Measurements from ENCODE around the gene BBOF1.
"Not testable (repeated sequence)": the region's sequence is repeated elsewhere in the genome, so short reads cannot be mapped to it uniquely, and the experiment has no call there.

BBOF1 gene

GRCh38 chr14:73997108-73997943 is 21.8 kb upstream of the BBOF1 start:
- FAIRE-seq = no peak
- no peak for TF ChIP-seq PAX5 (IDR thresholded peaks at IDR 0.05; ENCODE audit: insufficient read depth, low read length, severe bottlenecking)
- no peak for TF ChIP-seq TAF1 (IDR thresholded peaks at IDR 0.05; ENCODE audit: low read depth, low read length)
- TF ChIP-seq POLR2AphosphoS5 (IDR thresholded peaks at IDR 0.05; ENCODE audit: low read depth, low read length) = no peak
- TF ChIP-seq POU2F2 (IDR thresholded peaks at IDR 0.05; ENCODE audit: low read depth, low read length) = no peak
- no peak for TF ChIP-seq SPI1 (IDR thresholded peaks at IDR 0.05; ENCODE audit: low read depth, low read length)
- no peak for TF ChIP-seq POLR2A (IDR thresholded peaks at IDR 0.05; ENCODE audit: low read depth, low read length)

GRCh38 chr14:73997944-73998447 is 21.2 kb upstream of the BBOF1 start:
- FAIRE-seq = no peak

More at GRCh38 chr14:73997108-73997943, 21.8 kb upstream of the BBOF1 start:
- no peak for DNase-seq (ENCODE audit: insufficient read length, low spot score)

GRCh38 chr14:73998726-73999125 is 20.4 kb upstream of the BBOF1 start:
- no peak for DNase-seq (ENCODE audit: insufficient read length, low spot score)
- TF ChIP-seq POLR2A (IDR thresholded peaks at IDR 0.05; ENCODE audit: low read depth, low read length) = no peak
- TF ChIP-seq TAF1 (IDR thresholded peaks at IDR 0.05; ENCODE audit: low read depth, low read length) = no peak
- no peak for TF ChIP-seq POU2F2 (IDR thresholded peaks at IDR 0.05; ENCODE audit: low read depth, low read length)
- TF ChIP-seq POLR2AphosphoS5 (IDR thresholded peaks at IDR 0.05; ENCODE audit: low read depth, low read length) = no peak
- TF ChIP-seq PAX5 (IDR thresholded peaks at IDR 0.05; ENCODE audit: insufficient read depth, low read length, severe bottlenecking) = no peak
- no peak for TF ChIP-seq SPI1 (IDR thresholded peaks at IDR 0.05; ENCODE audit: low read depth, low read length)
- FAIRE-seq = no peak

More at GRCh38 chr14:73997944-73998447, 21.2 kb upstream of the BBOF1 start:
- TF ChIP-seq PAX5 (IDR thresholded peaks at IDR 0.05; ENCODE audit: insufficient read depth, low read length, severe bottlenecking) (no peak), POLR2A (IDR thresholded peaks at IDR 0.05; ENCODE audit: low read depth, low read length) (no peak), SPI1 (IDR thresholded peaks at IDR 0.05; ENCODE audit: low read depth, low read length) (no peak), POLR2AphosphoS5 (IDR thresholded peaks at IDR 0.05; ENCODE audit: low read depth, low read length) (no peak), POU2F2 (IDR thresholded peaks at IDR 0.05; ENCODE audit: low read depth, low read length) (no peak), TAF1 (IDR thresholded peaks at IDR 0.05; ENCODE audit: low read depth, low read length) (no peak)
- DNase-seq (ENCODE audit: insufficient read length, low spot score) = no peak

GRCh38 chr14:74005664-74006063 is 13.5 kb upstream of the BBOF1 start:
- DNase-seq (ENCODE audit: insufficient read length, low spot score); FAIRE-seq: not testable (repeated sequence)

GRCh38 chr14:74008843-74009499 is 10.2 kb upstream of the BBOF1 start:
- TF ChIP-seq TAF1 (IDR thresholded peaks at IDR 0.05; ENCODE audit: low read depth, low read length) = no peak
- no peak for TF ChIP-seq POLR2A (IDR thresholded peaks at IDR 0.05; ENCODE audit: low read depth, low read length)
- TF ChIP-seq POLR2AphosphoS5 (IDR thresholded peaks at IDR 0.05; ENCODE audit: low read depth, low read length) = no peak
- TF ChIP-seq PAX5 (IDR thresholded peaks at IDR 0.05; ENCODE audit: insufficient read depth, low read length, severe bottlenecking) = no peak
- no peak for TF ChIP-seq SPI1 (IDR thresholded peaks at IDR 0.05; ENCODE audit: low read depth, low read length)
- DNase-seq (ENCODE audit: insufficient read length, low spot score) (no peak), FAIRE-seq (no peak)

- FAIRE-seq = no peak
- DNase-seq (ENCODE audit: insufficient read length, low spot score) = no peak
Observed at GRCh38 chr14:74014299-74014698, 4.8 kb upstream of the BBOF1 start.

GRCh38 chr14:74015176-74015575 is 4.0 kb upstream of the BBOF1 start:
- FAIRE-seq (no peak), DNase-seq (ENCODE audit: insufficient read length, low spot score) (no peak)
- TF ChIP-seq POLR2AphosphoS5 (IDR thresholded peaks at IDR 0.05; ENCODE audit: low read depth, low read length) (no peak), SPI1 (IDR thresholded peaks at IDR 0.05; ENCODE audit: low read depth, low read length) (no peak), TAF1 (IDR thresholded peaks at IDR 0.05; ENCODE audit: low read depth, low read length) (no peak), POU2F2 (IDR thresholded peaks at IDR 0.05; ENCODE audit: low read depth, low read length) (no peak), POLR2A (IDR thresholded peaks at IDR 0.05; ENCODE audit: low read depth, low read length) (no peak), PAX5 (IDR thresholded peaks at IDR 0.05; ENCODE audit: insufficient read depth, low read length, severe bottlenecking) (no peak)

More at GRCh38 chr14:74014299-74014698, 4.8 kb upstream of the BBOF1 start:
- TF ChIP-seq POU2F2 (IDR thresholded peaks at IDR 0.05; ENCODE audit: low read depth, low read length) (no peak), POLR2AphosphoS5 (IDR thresholded peaks at IDR 0.05; ENCODE audit: low read depth, low read length) (no peak), SPI1 (IDR thresholded peaks at IDR 0.05; ENCODE audit: low read depth, low read length) (no peak), PAX5 (IDR thresholded peaks at IDR 0.05; ENCODE audit: insufficient read depth, low read length, severe bottlenecking) (no peak), POLR2A (IDR thresholded peaks at IDR 0.05; ENCODE audit: low read depth, low read length) (no peak), TAF1 (IDR thresholded peaks at IDR 0.05; ENCODE audit: low read depth, low read length) (no peak)

GRCh38 chr14:74015963-74016362 is 3.2 kb upstream of the BBOF1 start:
- TF ChIP-seq PAX5 (IDR thresholded peaks at IDR 0.05; ENCODE audit: insufficient read depth, low read length, severe bottlenecking) (no peak), POLR2AphosphoS5 (IDR thresholded peaks at IDR 0.05; ENCODE audit: low read depth, low read length) (no peak), TAF1 (IDR thresholded peaks at IDR 0.05; ENCODE audit: low read depth, low read length) (no peak), SPI1 (IDR thresholded peaks at IDR 0.05; ENCODE audit: low read depth, low read length) (no peak), POU2F2 (IDR thresholded peaks at IDR 0.05; ENCODE audit: low read depth, low read length) (no peak), POLR2A (IDR thresholded peaks at IDR 0.05; ENCODE audit: low read depth, low read length) (no peak)
- FAIRE-seq (no peak), DNase-seq (ENCODE audit: insufficient read length, low spot score) (no peak)

- DNase-seq (ENCODE audit: insufficient read length, low spot score) = no peak
- TF ChIP-seq POLR2AphosphoS5 (IDR thresholded peaks at IDR 0.05; ENCODE audit: low read depth, low read length) = no peak
- no peak for TF ChIP-seq POLR2A (IDR thresholded peaks at IDR 0.05; ENCODE audit: low read depth, low read length)
- no peak for TF ChIP-seq POU2F2 (IDR thresholded peaks at IDR 0.05; ENCODE audit: low read depth, low read length)
- no peak for TF ChIP-seq SPI1 (IDR thresholded peaks at IDR 0.05; ENCODE audit: low read depth, low read length)
- TF ChIP-seq PAX5 (IDR thresholded peaks at IDR 0.05; ENCODE audit: insufficient read depth, low read length, severe bottlenecking) = no peak
- no peak for TF ChIP-seq TAF1 (IDR thresholded peaks at IDR 0.05; ENCODE audit: low read depth, low read length)
- FAIRE-seq = no peak
Observed at GRCh38 chr14:74018174-74018585, 969 bp upstream of the BBOF1 start.
